HG02571 (cell line): ENCODE data around the gene XYLT1.
"Not testable (repeated sequence)": the region's sequence is repeated elsewhere in the genome, so short reads cannot be mapped to it uniquely, and the experiment has no call there.

ENCODE experiments used
- ATAC-seq: cut with Tn5 transposase; IDR thresholded peaks from one replicate; pipeline ENCODE4 v1.9.1; 2021; ENCODE audit warnings: mild to moderate bottlenecking, moderate library complexity; ENCODE audit not compliant: unreplicated experiment

The XYLT1 gene

DNA sequence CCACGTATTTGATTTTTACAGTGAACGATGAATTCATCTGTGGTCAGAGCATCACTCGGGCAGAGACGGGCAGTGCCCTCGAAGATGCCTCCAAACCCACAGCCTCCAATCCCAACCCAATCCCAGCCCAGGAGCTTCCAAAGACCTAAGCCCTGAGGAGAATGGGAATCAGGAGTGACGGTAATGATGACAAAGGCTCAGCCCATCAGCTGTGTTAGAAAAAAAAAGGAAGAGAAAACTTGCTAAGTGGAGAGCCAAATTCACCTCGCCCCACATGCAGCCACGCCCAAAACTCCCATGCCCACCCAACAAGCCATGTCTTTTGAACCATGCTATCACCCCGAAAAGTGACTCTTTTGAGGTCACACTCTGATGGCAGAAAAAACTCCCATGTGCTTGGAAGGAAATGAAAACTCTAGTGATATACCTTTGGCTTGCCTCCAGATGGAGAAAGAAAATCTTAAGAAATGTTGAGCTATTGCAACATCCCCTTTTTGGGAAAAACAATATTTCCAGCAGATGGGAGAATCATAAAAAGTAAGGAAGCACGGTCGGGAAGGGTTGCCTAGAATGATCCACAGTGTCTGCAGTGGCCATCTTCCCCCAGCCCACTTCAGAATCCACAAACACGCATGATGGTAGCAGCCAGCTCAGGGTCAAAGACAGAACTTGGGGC lies 37.7 kb downstream of the XYLT1 start:
- no peak for ATAC-seq

DNA sequence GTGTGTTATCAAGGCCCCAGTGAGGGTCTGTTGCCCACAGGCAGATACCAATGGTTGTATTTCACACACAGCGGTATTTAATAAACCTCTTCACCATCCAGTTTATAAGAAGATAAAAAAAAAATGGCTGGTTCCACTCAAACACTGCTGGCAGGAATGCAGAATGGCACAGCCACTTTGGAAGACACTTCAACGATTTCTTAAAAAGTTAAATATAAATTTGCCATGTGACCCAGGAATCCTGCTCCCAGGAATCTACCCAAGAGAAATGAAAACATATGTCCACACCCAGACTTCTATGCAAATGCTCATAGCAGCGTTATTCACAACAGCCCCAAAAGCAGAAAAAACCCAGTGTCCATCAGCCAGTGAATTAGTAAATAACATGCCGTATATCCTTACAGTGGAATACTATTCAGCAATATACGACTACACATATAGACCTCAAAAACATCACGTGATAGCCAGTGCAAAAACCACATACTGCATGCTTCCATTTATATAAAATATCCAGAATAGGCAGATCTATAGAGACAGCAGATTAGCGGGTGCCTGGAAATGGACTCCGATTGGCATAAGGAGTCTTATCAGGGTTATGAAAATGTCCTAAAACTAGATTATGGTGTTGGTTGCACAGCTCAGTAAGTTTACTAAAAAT lies 38.7 kb downstream of the XYLT1 start:
- no peak for ATAC-seq

DNA sequence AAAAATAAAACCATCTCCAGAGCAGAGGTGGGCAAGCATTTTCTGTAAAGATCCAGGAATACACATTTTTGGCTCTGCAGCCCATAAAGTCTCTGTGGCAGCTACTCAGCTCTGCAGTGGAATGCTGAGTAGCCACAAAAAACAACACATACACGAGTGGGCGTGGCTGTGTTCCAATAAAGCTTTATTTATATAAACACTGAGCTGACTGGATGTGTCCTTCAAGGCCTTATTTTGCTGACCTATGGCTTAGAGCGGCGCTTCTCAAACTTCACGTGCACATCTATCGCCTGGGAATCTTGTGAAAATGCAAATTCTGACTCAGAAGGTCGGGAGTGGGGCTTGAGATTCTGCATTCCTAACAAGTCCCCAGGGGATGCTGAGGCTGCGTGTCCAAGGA lies 39.7 kb downstream of the XYLT1 start:
- ATAC-seq, result no peak

DNA sequence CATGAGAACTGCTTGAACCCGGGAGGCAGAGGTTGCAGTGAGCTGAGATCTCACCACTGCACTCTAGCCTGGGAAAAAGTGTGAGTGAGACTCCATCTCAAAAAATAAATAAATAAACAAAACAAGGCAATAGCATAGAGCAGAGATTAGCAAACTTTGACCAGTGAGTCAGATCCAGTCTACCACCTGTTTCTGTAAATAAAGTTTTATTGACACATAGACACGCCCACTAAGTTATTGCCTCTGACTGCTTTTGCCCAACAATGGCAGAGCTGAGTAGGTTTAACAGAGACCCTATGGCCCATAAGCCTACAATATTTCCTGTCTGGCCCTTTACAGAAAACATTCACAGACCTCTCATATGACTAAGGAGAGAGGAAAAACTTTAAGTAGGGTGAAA lies 44.3 kb downstream of the XYLT1 start:
- no peak for ATAC-seq

DNA sequence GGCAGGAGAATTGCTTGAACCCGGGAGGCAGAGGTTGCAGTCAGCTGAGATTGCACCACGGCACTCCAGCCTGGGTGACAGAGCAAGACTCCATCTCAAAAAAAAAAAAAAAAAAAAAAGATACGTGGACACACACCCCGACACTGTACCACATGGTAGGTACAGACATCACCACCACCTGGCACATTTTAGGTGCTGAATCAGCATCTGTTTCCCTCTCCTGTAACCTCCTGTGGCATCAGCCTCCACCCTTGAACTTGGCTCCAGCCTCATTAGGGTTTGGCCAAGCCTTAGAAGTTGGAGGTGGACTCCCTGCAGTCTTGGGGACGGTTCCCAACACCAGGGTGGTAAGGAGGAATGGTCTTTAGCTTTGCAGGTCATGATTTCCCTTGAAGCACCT lies 46.0 kb downstream of the XYLT1 start:
- ATAC-seq, result no peak

DNA sequence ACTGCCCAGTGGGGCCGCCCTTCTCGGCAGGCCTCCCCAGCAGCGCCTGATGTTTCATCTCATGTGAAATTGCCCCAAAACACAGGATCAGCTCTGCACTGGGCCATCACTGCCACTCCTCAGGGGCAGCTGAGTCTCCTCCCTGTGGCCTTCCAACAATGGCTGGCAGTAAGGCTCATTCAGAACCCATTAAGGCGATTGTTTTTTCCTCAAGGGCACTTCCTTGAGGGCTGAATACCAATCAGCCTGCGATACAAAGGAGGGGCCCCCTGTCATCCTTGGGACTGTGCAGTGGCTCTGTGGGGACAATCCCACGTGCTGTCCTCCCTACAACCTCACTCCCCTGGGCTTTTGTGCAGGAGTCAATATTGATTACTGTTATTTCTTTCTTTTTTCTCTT lies 47.5 kb downstream of the XYLT1 start:
- ATAC-seq, result no peak

DNA sequence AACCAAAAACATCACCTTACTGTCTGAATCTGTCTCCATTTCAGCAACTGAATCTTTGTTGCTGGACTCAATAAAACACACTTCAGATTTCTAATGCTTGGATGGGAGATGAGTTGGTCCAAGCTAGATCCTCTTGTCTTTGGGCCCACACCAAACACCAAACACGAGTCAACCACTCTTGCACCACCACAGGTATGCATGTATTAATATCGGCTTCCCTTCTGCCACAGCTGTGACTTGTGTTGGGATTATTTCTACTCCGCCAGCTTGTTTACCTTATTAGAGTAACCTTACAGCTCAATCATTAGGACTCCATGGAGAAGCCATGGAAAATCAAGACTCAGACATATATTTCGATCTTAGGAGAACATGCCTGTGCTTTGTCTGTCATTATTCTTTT lies 49.9 kb downstream of the XYLT1 start:
- no peak for ATAC-seq

DNA sequence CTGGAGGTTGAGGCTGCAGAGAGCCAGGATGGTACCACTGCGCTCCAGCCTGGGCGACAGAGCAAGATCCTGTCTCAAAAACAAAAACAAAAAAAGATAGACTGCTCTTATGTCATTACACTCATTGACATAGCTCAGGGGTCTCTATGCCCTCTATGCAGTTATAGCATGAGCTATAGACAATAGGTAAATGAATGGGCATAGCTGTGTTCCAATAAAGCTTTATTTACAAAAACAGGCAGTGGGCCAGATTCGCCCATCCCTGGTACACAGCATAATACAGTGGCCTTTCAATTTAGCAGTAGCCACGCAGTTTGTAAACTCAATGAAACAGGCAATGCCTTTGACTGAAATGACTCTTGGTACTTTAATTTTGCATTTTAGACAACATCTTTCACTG lies 51.5 kb downstream of the XYLT1 start:
- no peak for ATAC-seq

DNA sequence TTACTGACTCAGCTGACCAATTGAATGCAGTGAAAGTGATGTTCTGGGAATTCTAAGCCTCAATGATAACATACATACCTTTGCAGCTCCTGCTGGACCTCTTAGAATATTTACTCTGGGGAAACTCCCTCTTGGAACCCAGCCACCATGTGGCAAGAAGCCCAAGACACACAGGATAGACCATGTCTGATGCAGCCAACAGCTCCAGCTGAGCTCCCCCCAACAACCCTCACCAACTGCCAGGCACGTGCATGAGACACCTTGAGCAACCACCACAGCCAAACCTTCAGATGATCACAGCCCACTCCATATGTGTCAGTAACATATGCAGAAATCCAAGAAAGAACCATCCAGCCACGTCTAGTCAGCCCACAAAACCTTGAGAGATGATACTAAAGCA lies 53.0 kb downstream of the XYLT1 start:
- no peak for ATAC-seq

DNA sequence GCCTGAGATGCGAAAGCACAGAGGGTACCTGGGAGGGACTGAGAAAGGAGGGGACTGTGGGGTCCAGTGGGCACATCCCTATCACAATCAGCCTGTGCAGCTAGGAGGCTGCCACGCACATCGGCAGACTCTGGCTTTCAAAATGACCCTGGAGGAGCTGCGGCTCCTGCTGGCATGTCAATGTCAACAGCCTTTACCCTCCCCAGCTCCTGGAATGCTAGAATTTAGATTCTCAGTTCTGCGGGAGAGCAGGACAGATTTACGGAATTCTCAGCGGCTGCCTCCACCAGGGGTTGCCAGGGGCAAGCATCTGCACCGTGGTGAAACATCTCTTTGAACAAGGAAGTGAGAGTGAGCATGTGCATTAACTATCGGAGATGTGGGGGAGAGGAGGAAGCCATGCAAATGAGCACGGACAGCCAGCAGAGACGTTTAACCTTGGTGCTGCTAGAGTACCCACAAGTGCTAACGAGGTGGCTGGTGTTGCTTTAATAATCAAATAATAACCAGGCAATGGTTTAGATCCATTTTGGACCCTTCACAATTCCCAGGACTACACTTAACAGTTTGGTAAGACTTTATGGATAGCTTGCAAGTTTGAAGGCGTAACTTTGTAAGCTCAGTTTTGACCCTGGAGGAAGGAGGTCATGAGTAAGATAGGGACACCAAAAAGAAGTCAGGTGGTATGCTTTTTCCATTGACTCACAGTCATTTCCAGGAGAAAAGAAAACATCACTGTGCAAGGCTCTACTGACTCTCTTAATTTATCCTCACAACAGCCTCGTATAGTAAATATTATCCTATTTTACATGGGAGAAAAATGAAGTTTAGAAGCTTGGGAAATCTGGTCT lies 54.1 kb downstream of the XYLT1 start:
- peak; percentile 88 for ATAC-seq

DNA sequence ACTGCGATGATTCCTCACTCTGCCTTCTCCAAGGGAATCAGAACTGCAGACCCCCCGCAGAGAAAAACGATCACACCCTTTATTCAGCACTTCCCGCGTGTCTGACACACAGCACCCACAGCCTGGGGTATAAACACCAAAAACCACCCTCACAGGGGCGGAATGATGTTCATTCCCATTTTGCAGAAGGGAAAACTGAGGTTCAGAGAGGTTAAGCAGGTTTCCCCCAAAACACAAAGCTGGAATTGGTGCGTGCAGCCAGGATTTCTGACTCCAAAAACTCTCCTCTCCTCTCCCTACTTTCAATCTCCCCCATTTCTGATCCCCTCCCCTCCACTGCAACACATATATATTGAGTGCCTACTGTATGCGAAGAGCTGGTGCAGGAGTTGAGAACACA lies 55.8 kb downstream of the XYLT1 start:
- ATAC-seq, result no peak

DNA sequence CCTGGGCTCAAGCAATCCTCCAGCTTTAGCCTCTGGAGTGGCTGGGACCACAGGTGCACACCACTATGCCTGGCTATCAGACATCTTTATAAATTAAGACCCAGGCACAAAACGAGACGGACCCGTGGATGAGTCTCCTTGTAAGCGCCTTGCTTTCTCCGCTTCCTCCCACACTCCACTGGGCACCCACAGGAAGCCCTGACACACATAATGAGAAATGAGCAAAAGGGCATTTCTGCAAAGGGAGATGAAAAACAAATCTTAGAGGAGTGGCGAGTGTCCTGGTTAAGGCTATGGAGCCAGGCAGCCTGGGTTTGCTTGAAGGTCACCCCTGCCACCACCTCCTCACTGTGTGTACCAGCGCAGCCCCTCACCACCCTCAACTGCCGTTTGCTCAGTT lies 56.3 kb downstream of the XYLT1 start:
- ATAC-seq, result no peak

DNA sequence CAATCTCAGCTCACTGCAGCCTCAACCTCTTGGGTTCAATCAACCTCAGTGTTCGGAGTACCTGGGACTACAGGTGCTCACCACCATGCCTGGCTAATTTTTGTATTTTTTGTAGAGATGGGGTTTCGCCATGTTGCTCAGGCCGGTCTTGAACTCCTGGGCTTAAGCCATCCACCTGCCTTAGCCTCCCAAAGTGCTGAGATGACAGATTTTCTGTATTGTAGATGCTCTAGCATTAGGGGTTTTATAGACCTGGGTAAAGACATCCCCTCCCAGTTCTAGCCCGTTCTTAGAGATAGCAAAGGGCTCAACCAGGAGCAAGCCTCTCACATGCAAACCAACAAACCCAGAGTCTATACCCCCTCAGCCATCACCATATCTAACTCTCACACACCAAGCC lies 57.3 kb downstream of the XYLT1 start:
- ATAC-seq, result no peak

DNA sequence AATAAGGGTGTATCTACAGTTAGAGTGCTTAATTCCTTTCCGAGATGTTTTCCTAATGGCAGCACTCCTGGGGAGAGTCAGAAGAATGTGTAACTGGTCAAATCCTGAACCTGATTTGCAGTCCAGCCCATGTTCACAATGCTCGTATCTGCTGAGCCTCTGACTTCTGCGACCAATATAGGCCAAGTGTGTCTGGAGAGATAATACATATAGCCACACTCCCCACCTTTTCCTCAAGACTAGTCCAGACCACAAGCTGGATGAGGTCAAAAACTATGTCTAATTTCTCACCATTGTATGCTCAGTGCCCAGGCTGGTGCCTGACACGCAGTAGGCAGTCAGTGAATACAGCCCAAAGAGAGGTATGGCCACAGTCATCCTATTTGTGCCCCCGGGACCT lies 58.0 kb downstream of the XYLT1 start:
- no peak for ATAC-seq

DNA sequence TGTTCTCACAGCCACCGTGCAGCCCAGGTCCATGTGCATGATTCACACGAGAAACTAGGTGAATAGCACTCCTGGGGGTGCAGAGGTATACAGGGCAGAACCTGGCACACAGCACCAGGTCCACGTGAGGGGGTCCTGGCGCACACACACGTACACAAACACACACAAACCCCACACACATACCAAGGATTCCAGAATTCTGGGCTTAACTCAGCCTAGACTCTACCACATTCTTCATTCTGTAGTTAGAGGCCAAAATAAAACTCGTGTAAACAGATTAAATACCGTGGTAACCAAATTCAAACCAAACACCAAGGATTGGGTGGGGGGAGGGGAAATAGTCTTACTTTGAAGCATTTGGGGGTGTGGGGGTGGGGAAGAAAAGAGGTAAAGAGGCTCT lies 58.5 kb downstream of the XYLT1 start:
- no peak for ATAC-seq

DNA sequence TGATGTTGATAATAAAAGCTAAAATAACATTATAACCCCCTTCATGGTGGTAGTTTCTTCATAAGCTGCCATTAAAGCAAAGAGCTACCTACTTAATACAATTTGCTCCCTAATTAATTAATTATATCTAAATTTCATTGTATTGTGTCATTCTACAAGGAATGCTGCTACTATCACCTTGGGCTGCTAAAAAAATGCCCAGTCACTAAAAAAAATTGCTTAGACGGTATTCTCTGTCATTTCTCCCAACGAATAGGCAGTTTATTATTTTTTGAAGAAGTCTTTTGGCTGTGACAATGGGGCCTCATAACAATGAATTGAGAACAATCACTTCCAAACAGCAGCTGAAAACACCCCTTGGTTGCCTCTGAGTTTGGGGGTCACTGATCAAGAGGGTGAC lies 59.5 kb downstream of the XYLT1 start:
- ATAC-seq, result no peak

DNA sequence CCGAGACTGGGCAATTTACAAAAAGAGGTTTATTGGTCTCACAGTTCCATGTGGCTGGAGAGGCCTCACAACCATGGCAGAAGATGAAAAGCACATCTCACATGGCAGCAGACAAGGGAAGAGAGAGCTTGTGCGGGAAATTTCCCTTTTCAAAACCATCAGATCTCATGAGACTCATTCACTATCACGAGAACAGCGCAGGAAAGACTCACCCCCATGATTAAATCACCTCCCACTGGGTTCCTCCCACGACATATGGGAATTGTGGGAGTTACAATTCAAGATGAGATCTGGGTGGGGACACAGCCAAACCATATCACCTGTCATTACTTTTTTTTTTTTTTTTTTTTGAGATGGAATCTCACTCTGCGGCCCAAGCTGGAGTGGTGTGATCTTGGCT lies 60.4 kb downstream of the XYLT1 start:
- not testable (repeated sequence) for ATAC-seq

DNA sequence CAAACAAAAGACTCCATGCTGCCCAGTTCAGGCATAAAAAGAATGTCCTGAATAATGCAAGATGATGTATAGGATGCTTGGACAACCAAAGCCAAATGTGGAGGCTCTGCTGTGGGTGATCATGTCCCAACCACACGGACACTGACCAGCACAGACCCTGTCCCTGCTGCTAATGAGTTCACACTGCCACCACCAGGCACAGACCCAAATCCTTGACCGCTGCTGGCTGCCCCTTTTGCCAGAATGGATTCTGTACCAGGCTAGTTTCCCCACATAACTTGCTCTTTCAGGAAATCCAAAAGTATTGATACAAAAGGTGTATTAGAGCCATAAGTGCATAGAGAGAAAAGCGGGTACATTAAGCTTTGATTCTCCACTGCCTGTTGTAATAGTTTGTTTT lies 60.9 kb downstream of the XYLT1 start:
- no peak for ATAC-seq

DNA sequence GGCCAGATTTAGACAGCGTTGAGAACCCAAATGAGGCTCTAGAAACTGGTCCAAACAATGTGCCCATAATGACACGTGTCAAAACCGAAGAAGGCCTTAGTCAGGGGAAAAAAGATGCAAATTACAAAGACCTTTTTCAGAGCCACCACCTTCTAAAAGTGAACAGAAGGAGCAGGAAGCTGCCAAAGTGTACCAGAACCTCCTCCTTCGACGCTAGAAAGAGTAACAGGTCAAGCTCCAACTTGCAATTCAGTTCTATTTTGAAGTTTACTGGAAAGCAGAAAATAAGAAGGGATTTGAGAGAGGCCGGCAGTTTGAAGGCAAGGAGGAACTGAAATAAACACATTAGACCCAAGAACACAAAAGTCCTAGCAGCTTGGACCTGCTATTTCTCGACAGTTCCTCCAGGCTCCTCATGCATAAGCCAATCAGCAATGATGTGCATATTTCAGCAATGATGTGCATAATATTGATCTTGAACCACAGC lies 61.8 kb downstream of the XYLT1 start:
- ATAC-seq, result peak; percentile 66

DNA sequence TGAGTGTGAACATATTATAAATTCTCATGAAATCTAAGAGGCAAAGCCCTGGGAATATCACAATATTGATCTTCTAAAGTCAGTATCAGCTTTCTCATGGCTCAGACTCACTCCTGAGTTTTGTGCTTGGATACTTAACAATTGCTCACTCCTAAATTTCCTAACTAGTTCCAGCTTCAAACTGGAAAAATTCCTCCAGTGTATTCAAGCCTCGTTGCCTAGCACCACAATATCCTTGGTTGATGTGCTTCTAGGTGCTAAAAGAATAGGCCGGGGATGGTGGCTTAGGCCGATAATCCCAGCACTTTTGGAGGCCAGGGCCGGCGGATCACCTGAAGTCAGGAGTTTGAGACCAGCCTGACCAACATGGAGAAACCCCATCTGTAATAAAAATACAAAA lies 62.5 kb downstream of the XYLT1 start:
- ATAC-seq, result no peak

DNA sequence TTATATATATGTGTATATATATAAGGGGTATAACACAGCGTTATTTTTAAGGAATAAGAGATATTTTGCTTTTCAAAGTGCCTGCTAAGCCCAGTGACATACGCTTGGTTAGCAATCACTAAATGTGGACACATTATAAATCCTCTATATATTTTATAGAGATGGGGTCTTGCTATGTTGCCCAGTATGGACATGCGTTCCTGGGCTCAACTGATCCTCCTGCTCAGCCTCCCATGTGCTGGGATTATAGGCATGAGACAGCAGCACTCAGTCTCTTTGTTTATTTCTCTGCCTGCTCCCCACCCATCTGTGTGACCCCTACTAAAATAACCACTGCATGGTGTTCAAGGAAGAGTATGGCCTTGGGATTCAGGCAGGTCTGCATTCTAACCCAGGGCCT lies 63.4 kb downstream of the XYLT1 start:
- ATAC-seq, result no peak
